Articular chondrocyte of knee joint (primary cell): ENCODE data around the gene TEKTIP1. TPM values are rescaled to one million over a fixed set of nuclear protein-coding genes. Genes with fewer than 3 reads are reported as not detected.

Source experiments
- small RNA-seq: library from RNA; depleted of rRNA; stranded (forward); fragments of <200 nt; gene quantifications from one replicate; pipeline ENCODE3, GENCODE V24; 2012
- total RNA-seq: library from RNA; depleted of rRNA; stranded (reverse); fragments of >200 nt; gene quantifications from 2 replicates; pipeline ENCODE4 v1.2.3, GENCODE V29; 2012

TEKTIP1 gene
- not detected in 2 replicates for total RNA-seq

DNA sequence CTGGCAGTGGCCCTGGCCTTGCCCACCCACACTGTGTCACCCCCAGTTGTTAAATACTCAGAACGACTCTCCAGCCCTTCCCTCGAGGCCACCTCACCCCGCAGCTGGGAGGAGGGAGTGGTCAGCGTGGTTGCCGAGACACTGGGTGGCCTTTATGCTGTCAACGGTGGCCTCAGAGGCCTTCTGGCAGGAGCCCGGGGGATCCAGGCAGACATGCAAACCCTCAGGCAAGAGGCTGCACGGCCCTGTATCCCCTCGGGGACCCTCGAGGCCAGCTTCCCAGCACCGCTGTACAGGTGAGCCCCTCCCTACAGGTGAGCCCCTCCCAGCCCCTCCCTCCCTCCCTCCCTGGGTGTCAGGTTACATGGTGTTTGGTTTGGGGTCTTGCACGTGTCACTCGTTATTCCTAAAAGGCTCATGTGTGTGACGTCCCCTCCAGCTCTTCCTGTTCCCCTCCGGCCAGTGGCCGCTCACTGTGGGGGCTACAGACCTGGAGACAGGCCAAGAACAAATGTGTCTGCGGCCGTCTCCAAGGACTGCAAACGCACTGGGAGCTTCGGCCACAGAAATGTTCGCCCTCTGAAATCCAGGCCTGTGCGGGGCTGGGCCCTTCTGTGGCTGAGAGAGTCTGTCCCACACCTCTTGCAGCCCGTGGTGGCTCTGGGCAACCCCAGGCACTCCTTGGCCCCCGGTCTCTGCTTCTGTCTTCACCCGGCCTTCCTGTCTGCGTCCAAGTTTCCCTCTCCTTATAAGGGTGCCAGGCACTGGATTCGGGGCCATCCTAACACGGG lies at the start of gene TEKTIP1:
Gene TEKTIP1 (plus strand): TSS at position 210 of the 791 bp plus-strand sequence. CDS start 4 bp downstream, at position 214.

GRCh38 chr19:3500429-3501101 lies 38.4 kb upstream of the TEKTIP1 start, which contains the start of gene DOHH:
Gene DOHH, minus strand, starts transcription at chr19:3500674. Its CDS starts 3,860 bp downstream, at chr19:3496814.

GRCh38 chr19:3505598-3506383 lies 33.2 kb upstream of the TEKTIP1 start, which contains the start of gene FZR1:
Gene FZR1, plus strand, starts transcription at chr19:3506311. Its CDS starts 16,679 bp downstream, at chr19:3522990.

GRCh38 chr19:3557461-3558248 lies 18.7 kb downstream of the TEKTIP1 start, which contains the start of gene MFSD12:
Gene MFSD12, minus strand, starts transcription at chr19:3557586. Its CDS starts 183 bp downstream, at chr19:3557403.

GRCh38 chr19:3572855-3573161 lies 33.8 kb downstream of the TEKTIP1 start, which contains the start of gene HMG20B:
Gene HMG20B, plus strand, starts transcription at chr19:3572944. Its CDS starts 366 bp downstream, at chr19:3573310.

GRCh38 chr19:3585301-3586126 lies 46.5 kb downstream of the TEKTIP1 start, which contains the start of gene GIPC3:
Gene GIPC3, plus strand, starts transcription at chr19:3585478. Its CDS starts 120 bp downstream, at chr19:3585598.

Small RNAs within 50 kb of the gene (small RNA-seq; reads per million reads assigned to genes)
- gene AC005786.1 (not detected), gene RF00212 (not detected)

Other genes starting within 250 kb of the TEKTIP1 start
- 80.0 and 85.8 TPM in 2 replicates for gene NFIC, start 172.6 kb upstream of the TEKTIP1 start, total RNA-seq
- gene SMIM24, start 58.6 kb upstream of the TEKTIP1 start, total RNA-seq: not detected in 2 replicates
- not detected in 2 replicates for gene SMIM44, start 55.7 kb upstream of the TEKTIP1 start, total RNA-seq
- 5.3 and 6.1 TPM in 2 replicates for gene DOHH, start 38.5 kb upstream of the TEKTIP1 start, total RNA-seq
- gene FZR1, start 32.9 kb upstream of the TEKTIP1 start, total RNA-seq: 26.3 and 28.4 TPM in 2 replicates
- gene MFSD12, start 18.4 kb downstream of the TEKTIP1 start, total RNA-seq: 54.0 and 56.0 TPM in 2 replicates
- 58.1 and 67.1 TPM in 2 replicates for gene HMG20B, start 33.8 kb downstream of the TEKTIP1 start, total RNA-seq
- gene GIPC3, start 46.3 kb downstream of the TEKTIP1 start, total RNA-seq: not detected in 2 replicates
- gene TBXA2R, start 67.7 kb downstream of the TEKTIP1 start, total RNA-seq: 4.7 and 5.0 TPM in 2 replicates
- 14.7 and 17.4 TPM in 2 replicates for gene CACTIN, start 87.6 kb downstream of the TEKTIP1 start, total RNA-seq
- 21.0 and 24.4 TPM in 2 replicates for gene PIP5K1C, start 161.3 kb downstream of the TEKTIP1 start, total RNA-seq
- not detected in 2 replicates for gene TJP3, start 169.2 kb downstream of the TEKTIP1 start, total RNA-seq
- gene APBA3, start 222.5 kb downstream of the TEKTIP1 start, total RNA-seq: 11.1 and 11.8 TPM in 2 replicates
- gene MRPL54, start 223.5 kb downstream of the TEKTIP1 start, total RNA-seq: 38.4 and 39.2 TPM in 2 replicates
- not detected in 2 replicates for gene RAX2, start 233.1 kb downstream of the TEKTIP1 start, total RNA-seq
- 0.39 and 0.65 TPM in 2 replicates for gene MATK, start 247.2 kb downstream of the TEKTIP1 start, total RNA-seq